ENCODE data around the gene HTR1E.

HTR1E gene

DNA sequence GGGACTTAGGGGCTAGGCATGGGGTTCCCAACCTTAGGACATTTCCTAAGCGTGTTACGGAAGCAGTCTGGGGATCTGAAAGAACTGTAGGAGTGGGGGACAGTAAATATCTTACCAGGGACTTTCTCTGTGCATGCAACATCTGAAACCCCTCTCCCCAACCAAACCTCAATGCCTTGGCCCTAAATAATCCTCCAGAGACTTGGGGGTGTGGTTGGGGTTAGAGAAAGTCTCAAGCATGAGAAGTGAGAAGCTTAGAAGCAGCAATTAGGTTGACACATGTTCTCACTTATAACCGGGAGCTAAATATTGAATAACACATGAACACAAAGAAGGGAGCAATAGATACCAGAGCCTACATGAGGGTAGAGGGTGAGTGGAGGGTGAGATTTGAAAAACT lies 74.7 kb downstream of the HTR1E start:
- Histone ChIP-seq H3K4me2 (ENCODE audit: insufficient read depth, low read length) (no peak overlapping the region), H3K9ac (ENCODE audit: low read depth, low read length) (no peak overlapping the region), H3K27me3 (ENCODE audit: insufficient read depth, low read length, poor library complexity) (no peaks in the 10 kb centered on the region), H4K20me1 (ENCODE audit: insufficient read depth, low read length) (no peaks in the 10 kb centered on the region), H3K4me1 (ENCODE audit: insufficient read depth, low read length) (no peaks in the 10 kb centered on the region), H3K36me3 (ENCODE audit: insufficient read depth, low read length) (no peaks in the 10 kb centered on the region), H3K27ac (ENCODE audit: low read length) (no peak overlapping the region), H3K4me3 (ENCODE audit: low read depth in 1 of 2, low read length in 2 of 2) (no peak overlapping the region), H3K9me3 (ENCODE audit: insufficient read depth, low read length, severe bottlenecking) (peaks cover 2% of the 10 kb centered on the region), H2AFZ (ENCODE audit: low read depth, low read length) (no peak overlapping the region), H3K79me2 (ENCODE audit: insufficient read depth, low read length) (no peaks in the 10 kb centered on the region)
- DNase-seq: no peak
- no peak for ATAC-seq (ENCODE audit: insufficient read depth, low read depth)
- TF ChIP-seq EZH2 (IDR thresholded peaks at IDR 0.05; ENCODE audit: borderline replicate concordance, low read depth, low read length, severe bottlenecking): no peak
- TF ChIP-seq CTCF (IDR thresholded peaks at IDR 0.05; ENCODE audit: borderline replicate concordance, extremely low read depth, low read length, poor library complexity, severe bottlenecking): no peak

- Histone ChIP-seq H3K27me3 (ENCODE audit: insufficient read depth, low read length, poor library complexity) (no peaks in the 10 kb centered on the region), H3K4me1 (ENCODE audit: insufficient read depth, low read length) (no peaks in the 10 kb centered on the region), H3K4me2 (ENCODE audit: insufficient read depth, low read length) (no peak overlapping the region), H3K79me2 (ENCODE audit: insufficient read depth, low read length) (no peaks in the 10 kb centered on the region), H3K4me3 (ENCODE audit: low read depth in 1 of 2, low read length in 2 of 2) (no peak overlapping the region), H4K20me1 (ENCODE audit: insufficient read depth, low read length) (no peaks in the 10 kb centered on the region), H3K9ac (ENCODE audit: low read depth, low read length) (no peak overlapping the region), H3K27ac (ENCODE audit: low read length) (no peak overlapping the region), H2AFZ (ENCODE audit: low read depth, low read length) (no peak overlapping the region), H3K9me3 (ENCODE audit: insufficient read depth, low read length, severe bottlenecking) (peaks cover 2% of the 10 kb centered on the region), H3K36me3 (ENCODE audit: insufficient read depth, low read length) (no peaks in the 10 kb centered on the region)
- ATAC-seq (ENCODE audit: insufficient read depth, low read depth) (no peak), DNase-seq (no peak)
- TF ChIP-seq CTCF (IDR thresholded peaks at IDR 0.05; ENCODE audit: borderline replicate concordance, extremely low read depth, low read length, poor library complexity, severe bottlenecking): no peak
- no peak for TF ChIP-seq EZH2 (IDR thresholded peaks at IDR 0.05; ENCODE audit: borderline replicate concordance, low read depth, low read length, severe bottlenecking)
These were observed 75.4 kb downstream of the HTR1E start for GRCh38 chr6:87012743-87013142.

DNA sequence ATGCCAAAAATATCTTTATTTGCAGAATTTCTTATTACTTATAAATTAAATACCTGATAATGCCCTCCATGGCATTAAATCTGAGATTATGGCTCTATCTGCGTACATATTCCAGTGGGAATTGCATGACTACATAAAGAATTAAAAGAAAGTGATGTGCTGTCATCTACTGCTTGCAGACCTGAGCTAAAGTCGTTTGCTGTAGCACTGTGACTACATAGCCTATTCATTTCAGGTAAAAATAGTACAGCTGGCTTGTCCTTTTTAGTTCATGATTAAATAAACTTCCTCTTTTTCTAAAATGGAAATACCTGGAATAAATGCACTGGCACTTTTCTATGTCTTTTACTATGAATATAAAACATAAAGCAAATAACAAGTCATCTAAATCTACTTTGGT lies 79.4 kb downstream of the HTR1E start:
- H3K27me3 ChIP-seq (ENCODE audit: insufficient read depth, low read length, poor library complexity): peaks cover 4% of the 10 kb centered on the region
- H3K79me2 ChIP-seq (ENCODE audit: insufficient read depth, low read length): no peaks in the 10 kb centered on the region
- DNase-seq (no peak), ATAC-seq (ENCODE audit: insufficient read depth, low read depth) (no peak)
- no peak overlapping the region for H2AFZ ChIP-seq (ENCODE audit: low read depth, low read length)
- no peaks in the 10 kb centered on the region for H3K9me3 ChIP-seq (ENCODE audit: insufficient read depth, low read length, severe bottlenecking)
- H3K27ac ChIP-seq (ENCODE audit: low read length): no peak overlapping the region
- no peak overlapping the region for H3K4me3 ChIP-seq (ENCODE audit: low read depth in 1 of 2, low read length in 2 of 2)
- no peaks in the 10 kb centered on the region for H3K36me3 ChIP-seq (ENCODE audit: insufficient read depth, low read length)
- TF ChIP-seq CTCF (IDR thresholded peaks at IDR 0.05; ENCODE audit: borderline replicate concordance, extremely low read depth, low read length, poor library complexity, severe bottlenecking) (no peak), EZH2 (IDR thresholded peaks at IDR 0.05; ENCODE audit: borderline replicate concordance, low read depth, low read length, severe bottlenecking) (no peak)
- no peak overlapping the region for H3K4me2 ChIP-seq (ENCODE audit: insufficient read depth, low read length)
- H4K20me1 ChIP-seq (ENCODE audit: insufficient read depth, low read length): no peaks in the 10 kb centered on the region
- no peaks in the 10 kb centered on the region for H3K4me1 ChIP-seq (ENCODE audit: insufficient read depth, low read length)
- H3K9ac ChIP-seq (ENCODE audit: low read depth, low read length): no peak overlapping the region

GRCh38 chr6:87027021-87027420 lies 89.7 kb downstream of the HTR1E start:
- no peak overlapping the region for H2AFZ ChIP-seq (ENCODE audit: low read depth, low read length)
- H3K4me1 ChIP-seq (ENCODE audit: insufficient read depth, low read length): no peaks in the 10 kb centered on the region
- peaks cover 9% of the 10 kb centered on the region for H3K27me3 ChIP-seq (ENCODE audit: insufficient read depth, low read length, poor library complexity)
- ATAC-seq (ENCODE audit: insufficient read depth, low read depth): no peak
- no peaks in the 10 kb centered on the region for H3K79me2 ChIP-seq (ENCODE audit: insufficient read depth, low read length)
- DNase-seq: no peak
- no peak overlapping the region for H3K4me3 ChIP-seq (ENCODE audit: low read depth in 1 of 2, low read length in 2 of 2)
- H3K9ac ChIP-seq (ENCODE audit: low read depth, low read length): no peak overlapping the region
- no peaks in the 10 kb centered on the region for H3K36me3 ChIP-seq (ENCODE audit: insufficient read depth, low read length)
- TF ChIP-seq CTCF (IDR thresholded peaks at IDR 0.05; ENCODE audit: borderline replicate concordance, extremely low read depth, low read length, poor library complexity, severe bottlenecking) (no peak), EZH2 (IDR thresholded peaks at IDR 0.05; ENCODE audit: borderline replicate concordance, low read depth, low read length, severe bottlenecking) (no peak)
- H4K20me1 ChIP-seq (ENCODE audit: insufficient read depth, low read length): no peaks in the 10 kb centered on the region
- H3K9me3 ChIP-seq (ENCODE audit: insufficient read depth, low read length, severe bottlenecking): no peaks in the 10 kb centered on the region
- H3K27ac ChIP-seq (ENCODE audit: low read length): no peak overlapping the region
- no peak overlapping the region for H3K4me2 ChIP-seq (ENCODE audit: insufficient read depth, low read length)
